ENCODE measurements around the gene UIMC1.

The UIMC1 gene

DNA sequence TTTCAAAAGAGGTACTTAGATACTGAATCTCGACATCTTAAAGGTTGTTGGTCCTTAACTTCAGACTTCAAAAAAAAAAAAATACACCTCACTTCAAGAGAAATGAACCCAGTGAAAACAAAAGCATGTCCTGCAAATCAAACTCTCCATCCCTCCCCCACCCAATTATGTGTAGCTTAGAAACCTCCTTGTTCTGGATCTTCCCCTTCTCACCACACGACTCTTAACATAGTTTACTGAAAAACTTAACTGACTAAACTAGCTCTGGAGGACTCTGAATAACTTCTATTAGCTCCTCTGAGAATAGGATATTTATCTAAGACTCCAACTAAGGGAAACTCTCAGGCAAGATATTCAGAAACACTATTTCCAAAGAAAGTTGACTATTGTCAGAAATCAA, 58.7 kb downstream of the UIMC1 start:
- Histone ChIP-seq H3K36me3 (ENCODE audit: control insufficient read depth, insufficient read depth, low read length) (peaks cover 10% of the 10 kb centered on the region), H3K4me1 (ENCODE audit: control insufficient read depth, insufficient read depth, low read length) (peaks cover 28% of the 10 kb centered on the region), H3K9ac (ENCODE audit: low read depth, low read length) (no peak overlapping the region), H3K4me3 (ENCODE audit: low read depth, low read length) (no peak overlapping the region), H3K9me3 (ENCODE audit: control insufficient read depth, insufficient read depth, low read length) (no peaks in the 10 kb centered on the region), H3K27me3 (ENCODE audit: control insufficient read depth, insufficient read depth, low read length) (no peaks in the 10 kb centered on the region)

DNA sequence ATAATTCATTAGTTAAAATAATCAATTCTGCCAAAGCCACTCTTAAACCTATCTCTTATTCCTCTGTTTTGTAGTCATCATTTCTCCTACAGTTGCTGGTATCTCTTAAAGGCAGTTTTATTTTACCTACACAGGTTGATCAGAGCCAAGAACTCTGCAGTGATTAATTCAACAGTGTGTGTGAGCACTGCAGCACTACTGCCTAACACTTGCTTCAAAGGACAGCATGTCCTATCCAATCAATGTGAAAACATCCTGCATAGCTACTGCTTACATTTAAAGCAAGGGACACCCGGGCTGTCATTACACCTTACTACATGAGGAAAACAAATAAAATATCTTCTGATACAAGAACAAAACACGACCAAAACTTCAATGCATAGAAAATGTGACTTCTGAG, 62.3 kb downstream of the UIMC1 start:
- no peak overlapping the region for H3K9ac ChIP-seq (ENCODE audit: low read depth, low read length)
- H3K36me3 ChIP-seq (ENCODE audit: control insufficient read depth, insufficient read depth, low read length): peaks cover 5% of the 10 kb centered on the region

GRCh38 chr5:176943816-176944215, 62.8 kb downstream of the UIMC1 start:
- Histone ChIP-seq H3K4me3 (ENCODE audit: low read depth, low read length) (no peak overlapping the region), H3K9ac (ENCODE audit: low read depth, low read length) (no peak overlapping the region), H3K36me3 (ENCODE audit: control insufficient read depth, insufficient read depth, low read length) (peaks cover 5% of the 10 kb centered on the region), H3K4me1 (ENCODE audit: control insufficient read depth, insufficient read depth, low read length) (peaks cover 28% of the 10 kb centered on the region), H3K9me3 (ENCODE audit: control insufficient read depth, insufficient read depth, low read length) (no peaks in the 10 kb centered on the region), H3K27me3 (ENCODE audit: control insufficient read depth, insufficient read depth, low read length) (no peaks in the 10 kb centered on the region)

More for the DNA sequence above, 62.3 kb downstream of the UIMC1 start:
- H3K9me3 ChIP-seq (ENCODE audit: control insufficient read depth, insufficient read depth, low read length): no peaks in the 10 kb centered on the region
- H3K4me3 ChIP-seq (ENCODE audit: low read depth, low read length): peak overlapping the region; percentile 19
- no peaks in the 10 kb centered on the region for H3K27me3 ChIP-seq (ENCODE audit: control insufficient read depth, insufficient read depth, low read length)
- peaks cover 28% of the 10 kb centered on the region for H3K4me1 ChIP-seq (ENCODE audit: control insufficient read depth, insufficient read depth, low read length)

DNA sequence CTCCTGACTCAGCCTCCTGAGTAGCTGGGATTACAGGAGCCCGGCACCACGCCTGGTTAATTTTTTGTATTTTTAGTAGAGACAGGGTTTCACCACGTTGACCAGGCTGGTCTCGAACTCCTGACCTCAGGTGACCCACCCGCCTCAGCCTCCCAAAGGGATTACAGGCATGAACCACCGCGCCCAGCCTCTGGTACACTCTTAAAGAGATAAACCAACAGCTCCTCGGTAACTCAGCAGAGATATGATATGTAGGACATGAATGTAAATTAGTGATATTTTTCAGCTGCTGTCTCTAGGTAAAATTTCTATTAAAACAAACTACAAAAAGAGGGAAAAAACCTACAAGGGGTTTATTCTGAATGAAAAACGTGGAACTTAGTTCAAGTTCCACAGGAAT, 64.6 kb downstream of the UIMC1 start:
- no peaks in the 10 kb centered on the region for H3K9me3 ChIP-seq (ENCODE audit: control insufficient read depth, insufficient read depth, low read length)
- H3K4me3 ChIP-seq (ENCODE audit: low read depth, low read length): no peak overlapping the region
- peaks cover 5% of the 10 kb centered on the region for H3K36me3 ChIP-seq (ENCODE audit: control insufficient read depth, insufficient read depth, low read length)

GRCh38 chr5:176938472-176938871, 68.1 kb downstream of the UIMC1 start:
- Histone ChIP-seq H3K9ac (ENCODE audit: low read depth, low read length) (no peak overlapping the region), H3K36me3 (ENCODE audit: control insufficient read depth, insufficient read depth, low read length) (no peaks in the 10 kb centered on the region), H3K4me3 (ENCODE audit: low read depth, low read length) (no peak overlapping the region), H3K4me1 (ENCODE audit: control insufficient read depth, insufficient read depth, low read length) (peaks cover 6% of the 10 kb centered on the region), H3K27me3 (ENCODE audit: control insufficient read depth, insufficient read depth, low read length) (no peaks in the 10 kb centered on the region), H3K9me3 (ENCODE audit: control insufficient read depth, insufficient read depth, low read length) (no peaks in the 10 kb centered on the region)

More for the DNA sequence above, 64.6 kb downstream of the UIMC1 start:
- Histone ChIP-seq H3K9ac (ENCODE audit: low read depth, low read length) (no peak overlapping the region), H3K4me1 (ENCODE audit: control insufficient read depth, insufficient read depth, low read length) (peaks cover 22% of the 10 kb centered on the region), H3K27me3 (ENCODE audit: control insufficient read depth, insufficient read depth, low read length) (no peaks in the 10 kb centered on the region)

GRCh38 chr5:176935017-176935416, 71.6 kb downstream of the UIMC1 start:
- H3K27me3 ChIP-seq (ENCODE audit: control insufficient read depth, insufficient read depth, low read length): no peaks in the 10 kb centered on the region
- H3K36me3 ChIP-seq (ENCODE audit: control insufficient read depth, insufficient read depth, low read length): no peaks in the 10 kb centered on the region
- H3K9me3 ChIP-seq (ENCODE audit: control insufficient read depth, insufficient read depth, low read length): no peaks in the 10 kb centered on the region
- H3K4me3 ChIP-seq (ENCODE audit: low read depth, low read length): no peak overlapping the region
- no peaks in the 10 kb centered on the region for H3K4me1 ChIP-seq (ENCODE audit: control insufficient read depth, insufficient read depth, low read length)
- no peak overlapping the region for H3K9ac ChIP-seq (ENCODE audit: low read depth, low read length)

DNA sequence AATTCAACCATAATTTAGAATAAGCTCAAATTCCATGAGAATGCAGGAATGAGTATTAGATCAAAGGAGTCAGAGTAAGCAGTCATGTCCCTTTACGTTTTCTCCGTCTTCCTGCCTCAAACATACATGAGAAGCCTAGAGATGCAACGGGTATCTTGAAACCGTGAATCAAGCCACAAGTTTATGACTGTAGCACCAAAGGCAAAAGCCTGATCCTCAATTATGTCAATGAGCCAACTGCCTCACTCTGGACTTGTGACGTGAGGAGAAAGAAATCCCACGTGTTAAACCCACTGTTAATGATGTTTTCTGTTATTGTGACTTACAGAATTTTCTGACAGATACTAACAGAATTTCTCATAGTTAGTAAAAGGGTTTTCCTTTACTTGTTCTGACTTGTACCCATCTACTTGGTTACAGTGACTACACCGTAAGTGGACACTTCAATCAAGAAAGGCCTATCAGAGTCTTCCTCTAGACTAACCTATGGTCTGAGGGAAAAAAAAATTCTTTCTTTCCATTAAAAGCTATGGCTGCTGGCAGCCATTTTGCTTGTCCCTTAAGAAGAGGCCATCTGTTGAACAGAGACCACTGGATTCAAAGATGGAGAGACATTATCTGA, 72.2 kb downstream of the UIMC1 start:
- Histone ChIP-seq H3K4me1 (ENCODE audit: control insufficient read depth, insufficient read depth, low read length) (no peaks in the 10 kb centered on the region), H3K36me3 (ENCODE audit: control insufficient read depth, insufficient read depth, low read length) (no peaks in the 10 kb centered on the region)

GRCh38 chr5:176929654-176930053, 76.9 kb downstream of the UIMC1 start:
- no peaks in the 10 kb centered on the region for H3K36me3 ChIP-seq (ENCODE audit: control insufficient read depth, insufficient read depth, low read length)
- H3K27me3 ChIP-seq (ENCODE audit: control insufficient read depth, insufficient read depth, low read length): no peaks in the 10 kb centered on the region
- H3K9ac ChIP-seq (ENCODE audit: low read depth, low read length): no peak overlapping the region
- no peak overlapping the region for H3K4me3 ChIP-seq (ENCODE audit: low read depth, low read length)
- no peaks in the 10 kb centered on the region for H3K4me1 ChIP-seq (ENCODE audit: control insufficient read depth, insufficient read depth, low read length)
- H3K9me3 ChIP-seq (ENCODE audit: control insufficient read depth, insufficient read depth, low read length): no peaks in the 10 kb centered on the region

More for the DNA sequence above, 72.2 kb downstream of the UIMC1 start:
- H3K27me3 ChIP-seq (ENCODE audit: control insufficient read depth, insufficient read depth, low read length): no peaks in the 10 kb centered on the region
- no peak overlapping the region for H3K4me3 ChIP-seq (ENCODE audit: low read depth, low read length)
- H3K9me3 ChIP-seq (ENCODE audit: control insufficient read depth, insufficient read depth, low read length): no peaks in the 10 kb centered on the region
- H3K9ac ChIP-seq (ENCODE audit: low read depth, low read length): no peak overlapping the region

DNA sequence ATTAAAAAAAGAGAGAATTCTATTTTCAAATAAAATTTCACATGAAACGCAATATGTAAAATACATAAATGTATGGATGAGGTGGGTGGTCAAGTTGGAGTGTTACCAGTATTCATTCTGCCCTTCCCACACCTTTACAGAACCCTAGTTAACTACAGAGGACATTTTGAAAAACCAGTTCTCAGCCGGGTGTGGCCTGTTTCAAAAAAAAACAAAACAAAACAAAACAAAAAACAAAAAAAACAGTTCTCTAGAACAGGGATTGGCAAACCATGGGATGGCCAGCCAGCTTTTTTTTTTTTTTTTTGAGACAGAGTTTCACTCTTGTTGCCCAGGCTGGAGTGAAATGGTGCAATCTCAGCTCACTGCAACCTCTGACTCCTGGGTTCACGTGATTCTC, 79.0 kb downstream of the UIMC1 start:
- no peaks in the 10 kb centered on the region for H3K36me3 ChIP-seq (ENCODE audit: control insufficient read depth, insufficient read depth, low read length)
- H3K27me3 ChIP-seq (ENCODE audit: control insufficient read depth, insufficient read depth, low read length): no peaks in the 10 kb centered on the region
- no peaks in the 10 kb centered on the region for H3K9me3 ChIP-seq (ENCODE audit: control insufficient read depth, insufficient read depth, low read length)
- no peaks in the 10 kb centered on the region for H3K4me1 ChIP-seq (ENCODE audit: control insufficient read depth, insufficient read depth, low read length)
- no peak overlapping the region for H3K4me3 ChIP-seq (ENCODE audit: low read depth, low read length)
- H3K9ac ChIP-seq (ENCODE audit: low read depth, low read length): no peak overlapping the region

DNA sequence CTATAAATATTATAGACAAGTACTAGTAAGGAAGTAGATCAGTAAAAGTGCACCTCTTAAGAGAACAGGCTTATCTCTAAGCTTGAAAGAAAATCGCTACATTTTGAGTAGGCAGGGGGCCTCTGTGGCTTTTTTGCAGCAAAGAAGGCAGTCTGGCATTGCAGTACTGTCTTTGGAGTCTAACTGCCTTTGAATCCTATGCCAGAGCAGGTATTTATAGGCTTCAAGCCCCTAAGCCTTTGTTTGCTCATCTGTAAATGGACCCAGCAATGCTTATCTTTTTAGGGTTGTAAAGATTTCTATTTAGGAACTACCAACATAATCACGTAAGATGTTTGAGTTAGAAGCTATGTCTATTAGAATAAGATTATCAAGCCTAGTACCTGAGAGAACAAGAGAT, 83.8 kb downstream of the UIMC1 start:
- Histone ChIP-seq H3K9ac (ENCODE audit: low read depth, low read length) (no peak overlapping the region), H3K4me1 (ENCODE audit: control insufficient read depth, insufficient read depth, low read length) (no peaks in the 10 kb centered on the region), H3K9me3 (ENCODE audit: control insufficient read depth, insufficient read depth, low read length) (no peaks in the 10 kb centered on the region), H3K27me3 (ENCODE audit: control insufficient read depth, insufficient read depth, low read length) (no peaks in the 10 kb centered on the region), H3K36me3 (ENCODE audit: control insufficient read depth, insufficient read depth, low read length) (no peaks in the 10 kb centered on the region), H3K4me3 (ENCODE audit: low read depth, low read length) (no peak overlapping the region)

DNA sequence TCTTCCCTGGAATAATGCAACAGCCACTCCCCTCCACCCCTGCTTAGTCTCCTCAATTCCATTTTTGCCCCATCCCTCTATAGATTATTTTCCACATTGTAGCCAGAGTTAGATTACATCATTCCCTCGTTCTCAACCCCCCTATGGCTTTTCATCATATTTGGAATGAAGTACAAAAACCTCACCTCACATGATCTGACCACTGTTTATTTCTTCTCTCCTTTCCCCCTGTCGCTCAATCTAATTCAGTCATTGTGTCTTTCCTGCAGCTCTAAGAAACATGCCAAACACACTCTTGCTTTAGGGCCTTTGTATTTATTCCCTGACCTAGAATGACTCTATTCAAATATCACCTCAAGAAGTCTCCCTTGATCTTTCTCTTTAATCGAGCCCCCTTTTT, 84.9 kb downstream of the UIMC1 start:
- H3K4me3 ChIP-seq (ENCODE audit: low read depth, low read length): no peak overlapping the region
- H3K9me3 ChIP-seq (ENCODE audit: control insufficient read depth, insufficient read depth, low read length): no peaks in the 10 kb centered on the region
- H3K36me3 ChIP-seq (ENCODE audit: control insufficient read depth, insufficient read depth, low read length): no peaks in the 10 kb centered on the region
- H3K27me3 ChIP-seq (ENCODE audit: control insufficient read depth, insufficient read depth, low read length): no peaks in the 10 kb centered on the region
- no peak overlapping the region for H3K9ac ChIP-seq (ENCODE audit: low read depth, low read length)
- H3K4me1 ChIP-seq (ENCODE audit: control insufficient read depth, insufficient read depth, low read length): no peaks in the 10 kb centered on the region

GRCh38 chr5:176918613-176919012, 88.0 kb downstream of the UIMC1 start:
- Histone ChIP-seq H3K9me3 (ENCODE audit: control insufficient read depth, insufficient read depth, low read length) (no peaks in the 10 kb centered on the region), H3K27me3 (ENCODE audit: control insufficient read depth, insufficient read depth, low read length) (no peaks in the 10 kb centered on the region), H3K4me3 (ENCODE audit: low read depth, low read length) (no peak overlapping the region), H3K36me3 (ENCODE audit: control insufficient read depth, insufficient read depth, low read length) (no peaks in the 10 kb centered on the region), H3K9ac (ENCODE audit: low read depth, low read length) (no peak overlapping the region), H3K4me1 (ENCODE audit: control insufficient read depth, insufficient read depth, low read length) (no peaks in the 10 kb centered on the region)
